PC-9 (cell line): ENCODE measurements around the gene SNX12. TPM values are rescaled to one million over a fixed set of nuclear protein-coding genes. Genes with fewer than 3 reads are reported as not detected.
"Not testable (repeated sequence)": the region's sequence is repeated elsewhere in the genome, so short reads cannot be mapped to it uniquely, and the experiment has no call there.

Experiments used
- BruUV-seq: library from RNA; stranded (reverse); fragments of 400-500 nt; replicated peaks from 2 replicates; lab custom pipeline; 2021; lab: Mats Ljungman, UMichigan
- CTCF ChIA-PET: fragments of 300-600 bp; sonication (Branson Sonifier 250); formaldehyde crosslinking; loops from one replicate; lab custom pipeline; 2022; ENCODE audit warnings: antibody characterized with exemption; lab: Charles Lee
- POLR2A ChIA-PET: fragments of 300-600 bp; sonication (Branson Sonifier 250); formaldehyde crosslinking; loops from one replicate; lab custom pipeline; 2022; ENCODE audit warnings: antibody characterized with exemption; ENCODE audit not compliant: unreplicated experiment; lab: Charles Lee
- DNase-seq, 2 experiments: peaks; one replicate each; pipeline versions ENCODE4 v3.0.0 to v3.0.0-alpha.2; 2015 to 2022; ENCODE audit warnings: mixed read lengths in 1 of 2
- H2AFZ ChIP-seq: fragments of 200-600 bp; sonication (generic); 2 replicates; pipeline ENCODE4 v1.8.1; 2017; ENCODE audit warnings: antibody characterized with exemption
- H3F3A ChIP-seq: fragments of 200-600 bp; sonication (generic); 2 replicates; pipeline ENCODE4 v1.8.1; 2017; ENCODE audit warnings: antibody characterized with exemption, mild to moderate bottlenecking, low read depth; ENCODE audit not compliant: insufficient read depth
- H3K27ac ChIP-seq: fragments of 200-600 bp; sonication (generic); 2 replicates; pipeline ENCODE4 v1.6.1; 2016; ENCODE audit warnings: mixed run types
- H3K27me3 ChIP-seq: fragments of 200-600 bp; sonication (generic); 2 replicates; pipeline ENCODE4 v1.6.1; 2016; ENCODE audit warnings: low read depth, mixed run types; ENCODE audit not compliant: insufficient read depth
- H3K36me3 ChIP-seq: fragments of 200-600 bp; sonication (generic); 2 replicates; pipeline ENCODE4 v1.6.1; 2016; ENCODE audit warnings: low read depth, mixed run types
- H3K4me1 ChIP-seq: fragments of 200-600 bp; sonication (generic); replicated peaks from 2 replicates; pipeline ENCODE4 v1.6.1; 2016; ENCODE audit warnings: mixed run types; ENCODE audit not compliant: insufficient read depth
- H3K4me2 ChIP-seq: fragments of 200-600 bp; sonication (generic); 2 replicates; pipeline ENCODE4 v1.6.1; 2017; ENCODE audit warnings: mixed run types
- H3K4me3 ChIP-seq: fragments of 200-600 bp; sonication (generic); 2 replicates; pipeline ENCODE4 v1.6.1; 2016; ENCODE audit warnings: mixed run types
- H3K79me2 ChIP-seq: fragments of 200-600 bp; sonication (generic); 2 replicates; pipeline ENCODE4 v1.6.1; 2017; ENCODE audit warnings: low read depth, mixed run types
- H3K9me2 ChIP-seq: fragments of 200-600 bp; sonication (generic); 2 replicates; pipeline ENCODE4 v1.8.1; 2017; ENCODE audit warnings: mild to moderate bottlenecking; ENCODE audit not compliant: insufficient read depth
- H3K9me3 ChIP-seq: fragments of 200-600 bp; sonication (generic); 2 replicates; pipeline ENCODE4 v1.8.1; 2016; ENCODE audit warnings: low read depth; ENCODE audit not compliant: insufficient read depth
- H4K20me1 ChIP-seq: fragments of 200-600 bp; sonication (generic); 2 replicates; pipeline ENCODE4 v1.8.1; 2017; ENCODE audit not compliant: insufficient read depth
- CTCF ChIP-seq: fragments of 200-600 bp; sonication (generic); conservative IDR thresholded peaks from 2 replicates; pipeline ENCODE4 v1.6.1; 2017; ENCODE audit warnings: mixed run types, antibody characterized with exemption, mild to moderate bottlenecking, moderate library complexity
- EZH2 ChIP-seq: fragments of 200-600 bp; sonication (generic); IDR thresholded peaks from 2 replicates; pipeline ENCODE4 v1.8.0; 2017; ENCODE audit warnings: antibody characterized with exemption, low read depth
- intact Hi-C: fragments of 100-400 bp; cut with micrococcal nuclease; formaldehyde crosslinking; loops from one replicate; pipeline ENCODE4 v1.10.0; 2022; ENCODE audit not compliant: unreplicated experiment
- total RNA-seq: library from RNA; stranded (reverse); gene quantifications from 2 replicates; pipeline ENCODE4 v1.2.3, GENCODE V29; 2021

The SNX12 gene
- total RNA-seq, 1 experiment from 2014 or later: 63.1 TPM

GRCh38 chrX:71053217-71053621, 14.9 kb downstream of the SNX12 start:
- ChIA-PET CTCF (no interaction called here), POLR2A (no interaction called here)
- Histone ChIP-seq H3F3A (no peaks in the 10 kb centered on the region), H4K20me1 (no peaks in the 10 kb centered on the region), H3K27me3 (no peaks in the 10 kb centered on the region), H3K9me2 (no peaks in the 10 kb centered on the region), H3K4me2 (no peak overlapping the region), H3K4me1 (peaks cover 15% of the 10 kb centered on the region), H3K79me2 (no peaks in the 10 kb centered on the region), H3K9me3 (no peaks in the 10 kb centered on the region), H3K4me3 (no peak overlapping the region), H2AFZ (no peak overlapping the region), H3K36me3 (no peaks in the 10 kb centered on the region), H3K27ac (no peak overlapping the region)
- BruUV-seq: no TSS peak
- no peak for TF ChIP-seq CTCF
- TF ChIP-seq EZH2: no peak
- intact Hi-C loops: no loop called here
- no peak for DNase-seq

GRCh38 chrX:71052721-71053120, 15.4 kb downstream of the SNX12 start:
- intact Hi-C loops: no loop called here
- Histone ChIP-seq H3F3A (no peaks in the 10 kb centered on the region), H3K9me2 (no peaks in the 10 kb centered on the region), H3K4me2 (no peak overlapping the region), H3K27me3 (no peaks in the 10 kb centered on the region), H3K79me2 (no peaks in the 10 kb centered on the region), H3K36me3 (no peaks in the 10 kb centered on the region), H3K9me3 (no peaks in the 10 kb centered on the region), H3K27ac (no peak overlapping the region), H4K20me1 (no peaks in the 10 kb centered on the region), H2AFZ (no peak overlapping the region), H3K4me3 (no peak overlapping the region), H3K4me1 (peaks cover 14% of the 10 kb centered on the region)
- no peak for DNase-seq
- CTCF ChIA-PET: no interaction called here
- TF ChIP-seq EZH2 (no peak), CTCF (no peak)
- BruUV-seq: no TSS peak
- POLR2A ChIA-PET: no interaction called here

GRCh38 chrX:71047891-71048290, 20.2 kb downstream of the SNX12 start:
- H4K20me1 ChIP-seq, H3K4me2 ChIP-seq, H3F3A ChIP-seq, POLR2A ChIA-PET, H3K9me2 ChIP-seq, intact Hi-C loops, CTCF ChIA-PET, H3K4me3 ChIP-seq, H3K79me2 ChIP-seq, H3K9me3 ChIP-seq, H2AFZ ChIP-seq, DNase-seq, H3K27ac ChIP-seq, H3K4me1 ChIP-seq, H3K27me3 ChIP-seq, H3K36me3 ChIP-seq, BruUV-seq: not testable (repeated sequence)

GRCh38 chrX:71017396-71017939, 50.7 kb downstream of the SNX12 start:
- ChIA-PET POLR2A (no interaction called here), CTCF (no interaction called here)

More at GRCh38 chrX:71017396-71017939, 50.7 kb downstream of the SNX12 start:
- Histone ChIP-seq H3K79me2 (no peaks in the 10 kb centered on the region), H3F3A (no peaks in the 10 kb centered on the region), H3K27ac (no peak overlapping the region), H3K4me3 (no peak overlapping the region), H4K20me1 (no peaks in the 10 kb centered on the region), H3K27me3 (no peaks in the 10 kb centered on the region), H3K9me2 (no peaks in the 10 kb centered on the region), H3K4me1 (no peaks in the 10 kb centered on the region), H2AFZ (no peak overlapping the region), H3K4me2 (no peak overlapping the region), H3K9me3 (no peaks in the 10 kb centered on the region), H3K36me3 (no peaks in the 10 kb centered on the region)
- TF ChIP-seq CTCF: no peak
- no peak for TF ChIP-seq EZH2
- intact Hi-C loops: no loop called here
- no TSS peak for BruUV-seq
- DNase-seq: no peak
